IMR-90 (cell line): Measurements from ENCODE around the gene GABRR1. TPM values are rescaled to one million over a fixed set of nuclear protein-coding genes. Genes with fewer than 3 reads are reported as not detected.

Experiments
- ATAC-seq: fragments of 200-7000 bp; cut with Tn5 transposase; 2 replicates; pipeline ENCODE4 v1.9.1; 2020; ENCODE audit warnings: low read depth, mild to moderate bottlenecking, moderate library complexity
- BruUV-seq: library from RNA; stranded (reverse); fragments of 400-500 nt; replicated peaks from 2 replicates; lab custom pipeline; 2021; lab: Mats Ljungman, UMichigan
- CTCF ChIA-PET: fragments of 300-600 bp; formaldehyde crosslinking; extraction: SDS; loops from one replicate; lab custom pipeline; 2021; ENCODE audit warnings: antibody characterized with exemption; lab: Yijun Ruan, JAX
- POLR2A ChIA-PET: fragments of 300-600 bp; sonication (Branson Sonifier 250); formaldehyde crosslinking; loops from one replicate; lab custom pipeline; 2022; ENCODE audit warnings: antibody characterized with exemption; ENCODE audit not compliant: unreplicated experiment; lab: Charles Lee
- DNase-seq: peaks from one replicate; pipeline ENCODE4 v3.0.0; 2013
- H2AFZ ChIP-seq: replicated peaks from 2 replicates; pipeline ENCODE3; 2013; ENCODE audit warnings: low read length, mild to moderate bottlenecking; ENCODE audit not compliant: poor library complexity
- H2AK5ac ChIP-seq: 2 replicates; pipeline ENCODE4 v1.6.1; 2013; ENCODE audit warnings: low read depth, low read length, inconsistent platforms
- H2AK9ac ChIP-seq: replicated peaks from 2 replicates; pipeline ENCODE3; 2013; ENCODE audit warnings: mild to moderate bottlenecking, low read depth, low read length, moderate library complexity; ENCODE audit not compliant: poor library complexity
- H2BK120ac ChIP-seq: 2 replicates; pipeline ENCODE4 v1.6.1; 2013; ENCODE audit warnings: low read depth, low read length, inconsistent platforms
- H2BK15ac ChIP-seq: 3 replicates; pipeline ENCODE4 v1.6.1; 2013; ENCODE audit warnings: low read depth, low read length, inconsistent platforms
- H2BK20ac ChIP-seq: 2 replicates; pipeline ENCODE4 v1.6.1; 2013; ENCODE audit warnings: low read depth, mild to moderate bottlenecking, inconsistent platforms, low read length, moderate library complexity
- H2BK5ac ChIP-seq: 2 replicates; pipeline ENCODE4 v1.6.1; 2013; ENCODE audit warnings: mild to moderate bottlenecking, low read depth, low read length, inconsistent platforms; ENCODE audit not compliant: poor library complexity, severe bottlenecking
- H3K14ac ChIP-seq: replicated peaks from 2 replicates; pipeline ENCODE4 v1.6.1; 2013; ENCODE audit warnings: low read depth, low read length, inconsistent platforms
- H3K18ac ChIP-seq: 2 replicates; pipeline ENCODE4 v1.6.1; 2013; ENCODE audit warnings: low read depth, low read length, control low read depth
- H3K23ac ChIP-seq: 2 replicates; pipeline ENCODE4 v1.6.1; 2013; ENCODE audit warnings: low read depth, low read length, inconsistent platforms
- H3K27ac ChIP-seq: 2 replicates; pipeline ENCODE4 v1.5.1; 2013; ENCODE audit warnings: mild to moderate bottlenecking, control low read depth, low read length; ENCODE audit not compliant: insufficient read depth
- H3K27me3 ChIP-seq: 2 replicates; pipeline ENCODE4 v1.6.1; 2013; ENCODE audit warnings: low read length; ENCODE audit not compliant: control insufficient read depth, insufficient read depth
- H3K36me3 ChIP-seq: 2 replicates; pipeline ENCODE4 v1.6.1; 2013; ENCODE audit warnings: low read length, mixed read lengths; ENCODE audit not compliant: control insufficient read depth, insufficient read depth
- H3K4ac ChIP-seq: 2 replicates; pipeline ENCODE4 v1.6.1; 2013; ENCODE audit warnings: low read depth, low read length, inconsistent platforms
- H3K4me1 ChIP-seq: 2 replicates; pipeline ENCODE4 v1.6.1; 2013; ENCODE audit warnings: low read length, mixed read lengths; ENCODE audit not compliant: control insufficient read depth, insufficient read depth
- H3K4me2 ChIP-seq: 2 replicates; pipeline ENCODE4 v1.6.1; 2013; ENCODE audit warnings: low read depth, mild to moderate bottlenecking, control low read depth, low read length, moderate library complexity
- H3K4me3 ChIP-seq: 2 replicates; pipeline ENCODE4 v1.5.1; 2013; ENCODE audit warnings: low read depth, mild to moderate bottlenecking, control low read depth, low read length, moderate library complexity; ENCODE audit not compliant: insufficient read depth
- H3K56ac ChIP-seq: 2 replicates; pipeline ENCODE4 v1.6.1; 2013; ENCODE audit warnings: low read length, inconsistent platforms; ENCODE audit not compliant: insufficient read depth; ENCODE audit errors: extremely low read depth
- H3K79me1 ChIP-seq, 2 experiments: 2 replicates each; pipeline ENCODE4 v1.6.1; 2013; ENCODE audit warnings: low read length in 2 of 2, inconsistent platforms in 1 of 2, low read depth in 1 of 2
- H3K9ac ChIP-seq: 2 replicates; pipeline ENCODE4 v1.6.1; 2013; ENCODE audit warnings: low read depth, low read length, control low read depth
- H3K9me1 ChIP-seq: 2 replicates; pipeline ENCODE4 v1.6.1; 2013; ENCODE audit warnings: low read length, inconsistent platforms; ENCODE audit not compliant: insufficient read depth
- H3K9me3 ChIP-seq: 2 replicates; pipeline ENCODE4 v1.6.1; 2013; ENCODE audit warnings: low read length; ENCODE audit not compliant: control insufficient read depth, insufficient read depth
- H4K20me1 ChIP-seq: 2 replicates; pipeline ENCODE4 v1.6.1; 2013; ENCODE audit warnings: low read length, inconsistent platforms; ENCODE audit not compliant: insufficient read depth
- H4K5ac ChIP-seq: 2 replicates; pipeline ENCODE4 v1.6.1; 2013; ENCODE audit warnings: mild to moderate bottlenecking, low read depth, low read length, control low read depth
- H4K8ac ChIP-seq, 2 experiments: 2 replicates each; pipeline ENCODE4 v1.6.1; 2013; ENCODE audit warnings: low read depth in 2 of 2, low read length in 2 of 2, control low read depth in 1 of 2, inconsistent platforms in 1 of 2
- H4K91ac ChIP-seq: 2 replicates; pipeline ENCODE4 v1.6.1; 2013; ENCODE audit warnings: low read depth, low read length, inconsistent platforms; ENCODE audit not compliant: insufficient read depth
- MXI1 ChIP-seq: IDR thresholded peaks from 2 replicates; pipeline ENCODE4 v1.6.1; 2012; ENCODE audit warnings: low read depth, mild to moderate bottlenecking, low read length, moderate library complexity, borderline replicate concordance
- WGBS, 2 experiments: methylation state at CpG; one replicate each; pipeline versions ENCODE4 v1.1.5 to v1.1.7; 2013; ENCODE audit warnings: missing lambda C conversion rate in 2 of 2; ENCODE audit not compliant: insufficient read length in 1 of 2; ENCODE audit errors: extremely low coverage in 2 of 2; 5-methylcytosine and 5-hydroxymethylcytosine counted together
- dilution Hi-C: fragments of 300-500 bp; cut with HindIII; formaldehyde crosslinking; loops from one replicate; pipeline ENCODE4 v1.14.3; 2018; ENCODE audit warnings: low sequenced_read_pairs; ENCODE audit not compliant: unreplicated experiment
- in situ Hi-C: fragments of 300-500 bp; cut with MboI; formaldehyde crosslinking; loops from 3 replicates; pipeline ENCODE4 v1.14.3; 2019; ENCODE audit warnings: low sequenced_read_pairs, inconsistent platforms, mixed read lengths
- intact Hi-C: fragments of 100-400 bp; cut with micrococcal nuclease; formaldehyde crosslinking; loops from 2 replicates; pipeline ENCODE4 v1.10.0; 2022
- polyA plus RNA-seq, 3 experiments: library from polyadenylated mRNA; depleted of rRNA; stranded (reverse); fragments of >200 nt; gene quantifications; 2 replicates each; pipeline ENCODE4 v1.2.3, GENCODE V29; 2012; ENCODE audit warnings: low replicate concordance in 1 of 3
- total RNA-seq: library from RNA; depleted of rRNA; stranded (reverse); fragments of >200 nt; gene quantifications from 2 replicates; pipeline ENCODE4 v1.2.3, GENCODE V29; 2012

GABRR1 gene
- total and polyA plus RNA-seq, 2 of the 4 experiments (the other 2 are of a cell fraction): not detected

DNA sequence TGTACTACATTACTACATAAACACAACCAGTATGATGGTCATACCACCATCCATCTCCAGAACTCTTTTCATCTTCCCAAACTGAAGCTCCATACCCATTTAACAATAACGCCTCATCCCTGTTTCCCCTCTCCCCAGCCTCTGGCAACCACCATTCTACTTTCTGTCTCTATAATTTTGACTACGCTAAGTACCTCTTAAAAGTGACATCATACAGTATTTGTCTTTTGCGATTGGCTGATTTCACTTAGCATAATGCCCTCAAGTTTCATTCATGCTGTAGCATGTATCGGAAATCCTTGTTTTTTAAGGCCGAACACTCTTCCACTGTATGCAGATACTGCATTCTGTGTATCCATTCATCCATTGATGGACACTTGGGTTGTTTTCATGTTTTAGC lies 29.7 kb downstream of the GABRR1 start:
- Histone ChIP-seq H3K27ac (no peak overlapping the region), H2BK120ac (no peak overlapping the region), H2AK9ac (no peak overlapping the region), H2BK15ac (no peak overlapping the region), H3K4me2 (no peak overlapping the region), H3K18ac (no peak overlapping the region), H3K27me3 (peaks cover 5% of the 10 kb centered on the region), H3K79me1 (no peaks in the 10 kb centered on the region), H3K9ac (no peak overlapping the region), H2AK5ac (no peak overlapping the region), H2AFZ (no peak overlapping the region), H3K4me3 (no peak overlapping the region), H3K4ac (no peak overlapping the region), H4K5ac (no peak overlapping the region), H2BK5ac (no peak overlapping the region), H4K91ac (no peak overlapping the region), H3K23ac (no peak overlapping the region), H3K4me1 (no peaks in the 10 kb centered on the region), H4K8ac (no peak overlapping the region), H4K20me1 (no peaks in the 10 kb centered on the region), H3K14ac (no peak overlapping the region), H2BK20ac (no peak overlapping the region), H3K9me1 (no peaks in the 10 kb centered on the region), H3K36me3 (no peaks in the 10 kb centered on the region), H3K56ac (no peak overlapping the region), H3K9me3 (no peaks in the 10 kb centered on the region)
- ChIA-PET CTCF (no interaction called here), POLR2A (no interaction called here)
- no TSS peak for BruUV-seq
- in situ Hi-C loops (no loop called here), intact Hi-C loops (no loop called here), dilution Hi-C loops (no loop called here)
- ATAC-seq (no peak), DNase-seq (no peak)
- TF ChIP-seq MXI1: no peak
- 74% methylated on average over 2 of the region's 5 CpGs; no CpG with 5 or more reads in 1 of the 2 experiments for WGBS, 2 experiments
